ENCODE data around the gene NRXN3. TPM values are rescaled to one million over a fixed set of nuclear protein-coding genes. Genes with fewer than 3 reads are reported as not detected.
A peak's percentile ranks its signal among the peaks of the same experiment; 100 is the strongest.

Gene NRXN3
- total RNA-seq, 4 donors from 2014 or later, result 4.1 to 11.9 (median 5.8) TPM

- H3K27me3 ChIP-seq, result no peaks in the 10 kb centered on the region
- in situ Hi-C loops (cut with MboI; ENCODE audit: low pct_ligation_motif_present in 1 of 4, low pct_unique_long_range_greater_than_20kb in 1 of 4, low sequenced_read_pairs in 3 of 4) (no loop called here), intact Hi-C loops (cut with DNase I; ENCODE audit: low total_unique reads) (no loop called here)
- no peak for DNase-seq
- no peaks in the 10 kb centered on the region for H3K36me3 ChIP-seq
- TF ChIP-seq POLR2A (IDR thresholded peaks at IDR 0.05) (no peak), POLR2AphosphoS5 (IDR thresholded peaks at IDR 0.05) (no peak), EP300 (IDR thresholded peaks at IDR 0.05; ENCODE audit: low read depth) (no peak)
- TF ChIP-seq, protein P1, sequence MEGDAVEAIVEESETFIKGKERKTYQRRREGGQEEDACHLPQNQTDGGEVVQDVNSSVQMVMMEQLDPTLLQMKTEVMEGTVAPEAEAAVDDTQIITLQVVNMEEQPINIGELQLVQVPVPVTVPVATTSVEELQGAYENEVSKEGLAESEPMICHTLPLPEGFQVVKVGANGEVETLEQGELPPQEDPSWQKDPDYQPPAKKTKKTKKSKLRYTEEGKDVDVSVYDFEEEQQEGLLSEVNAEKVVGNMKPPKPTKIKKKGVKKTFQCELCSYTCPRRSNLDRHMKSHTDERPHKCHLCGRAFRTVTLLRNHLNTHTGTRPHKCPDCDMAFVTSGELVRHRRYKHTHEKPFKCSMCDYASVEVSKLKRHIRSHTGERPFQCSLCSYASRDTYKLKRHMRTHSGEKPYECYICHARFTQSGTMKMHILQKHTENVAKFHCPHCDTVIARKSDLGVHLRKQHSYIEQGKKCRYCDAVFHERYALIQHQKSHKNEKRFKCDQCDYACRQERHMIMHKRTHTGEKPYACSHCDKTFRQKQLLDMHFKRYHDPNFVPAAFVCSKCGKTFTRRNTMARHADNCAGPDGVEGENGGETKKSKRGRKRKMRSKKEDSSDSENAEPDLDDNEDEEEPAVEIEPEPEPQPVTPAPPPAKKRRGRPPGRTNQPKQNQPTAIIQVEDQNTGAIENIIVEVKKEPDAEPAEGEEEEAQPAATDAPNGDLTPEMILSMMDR (IDR thresholded peaks at IDR 0.05), result no peak
- no peak overlapping the region for H3K4me3 ChIP-seq
- no peaks in the 10 kb centered on the region for H3K4me1 ChIP-seq
- H3K9me3 ChIP-seq, result no peaks in the 10 kb centered on the region
- peak overlapping the region in 1 of 4 donors; percentile 17 for H3K27ac ChIP-seq
- WGBS, 2 donors (ENCODE audit: low coverage in 1 of 2), result 52 to 59% methylated on average over 7 of the region's 7 CpGs
These were observed 1162.5 kb downstream of the NRXN3 start for GRCh38 chr14:79332504-79333197.

DNA sequence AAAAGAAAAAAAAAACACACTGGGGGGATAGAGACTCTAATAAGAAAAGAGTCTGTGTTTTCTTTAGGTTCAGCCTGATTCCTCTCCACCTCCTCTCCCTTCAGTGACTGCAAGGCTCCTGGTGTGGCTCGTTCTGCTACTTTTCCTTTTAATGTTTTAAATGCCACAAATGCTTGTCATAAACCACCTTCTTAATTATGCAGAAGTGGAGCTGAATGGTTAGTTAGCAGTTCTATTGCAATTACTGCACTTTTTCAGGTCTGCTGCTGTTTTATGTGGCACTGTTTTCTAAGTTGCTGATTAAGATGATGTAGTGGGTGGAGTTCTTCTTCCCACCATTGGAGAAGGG, 1163.0 kb downstream of the NRXN3 start:
- TF ChIP-seq, protein P1 (IDR thresholded peaks at IDR 0.05), result no peak
- no peak for TF ChIP-seq POLR2AphosphoS5 (IDR thresholded peaks at IDR 0.05)
- 25 to 33% methylated on average over 1 of the region's 1 CpG for WGBS, 2 donors (ENCODE audit: low coverage in 1 of 2)
- DNase-seq, result no peak
- Histone ChIP-seq H3K27me3 (no peaks in the 10 kb centered on the region), H3K27ac (peak overlapping the region in 1 of 4 donors; percentile 17), H3K4me1 (no peaks in the 10 kb centered on the region), H3K36me3 (no peaks in the 10 kb centered on the region), H3K9me3 (no peaks in the 10 kb centered on the region), H3K4me3 (no peak overlapping the region)
- intact Hi-C loops (cut with DNase I; ENCODE audit: low total_unique reads), result no loop called here
- in situ Hi-C loops (cut with MboI; ENCODE audit: low pct_ligation_motif_present in 1 of 4, low pct_unique_long_range_greater_than_20kb in 1 of 4, low sequenced_read_pairs in 3 of 4), result no loop called here

- intact Hi-C loops (cut with DNase I; ENCODE audit: low total_unique reads), result no loop called here
- WGBS, 2 donors (ENCODE audit: low coverage in 1 of 2), result 71 to 82% methylated on average over 1 to 2 of the region's 2 CpGs
- no peak for DNase-seq
These were observed 1164.1 kb downstream of the NRXN3 start for GRCh38 chr14:79334272-79334671.

GRCh38 chr14:79337761-79338160, 1167.6 kb downstream of the NRXN3 start:
- TF ChIP-seq EP300 (IDR thresholded peaks at IDR 0.05; ENCODE audit: low read depth), result no peak
- TF ChIP-seq POLR2AphosphoS5 (IDR thresholded peaks at IDR 0.05), result no peak
- no peak for TF ChIP-seq POLR2A (IDR thresholded peaks at IDR 0.05)
- TF ChIP-seq, protein P1 (IDR thresholded peaks at IDR 0.05), result no peak
- intact Hi-C loops (cut with DNase I; ENCODE audit: low total_unique reads) (no loop called here), in situ Hi-C loops (cut with MboI; ENCODE audit: low pct_ligation_motif_present in 1 of 4, low pct_unique_long_range_greater_than_20kb in 1 of 4, low sequenced_read_pairs in 3 of 4) (no loop called here)
- Histone ChIP-seq H3K4me3 (no peak overlapping the region), H3K4me1 (no peaks in the 10 kb centered on the region), H3K36me3 (no peaks in the 10 kb centered on the region), H3K27ac (no peak overlapping the region), H3K9me3 (no peaks in the 10 kb centered on the region), H3K27me3 (no peaks in the 10 kb centered on the region)
- WGBS, 2 donors (ENCODE audit: low coverage in 1 of 2), result 59 to 77% methylated on average over 2 to 3 of the region's 3 CpGs
- no peak for DNase-seq

More at GRCh38 chr14:79334272-79334671, 1164.1 kb downstream of the NRXN3 start:
- Histone ChIP-seq H3K4me3 (no peak overlapping the region), H3K27ac (no peak overlapping the region), H3K27me3 (no peaks in the 10 kb centered on the region), H3K36me3 (no peaks in the 10 kb centered on the region), H3K9me3 (no peaks in the 10 kb centered on the region), H3K4me1 (no peaks in the 10 kb centered on the region)
- TF ChIP-seq EP300 (IDR thresholded peaks at IDR 0.05; ENCODE audit: low read depth), result no peak
- TF ChIP-seq POLR2A (IDR thresholded peaks at IDR 0.05), result no peak
- TF ChIP-seq, protein P1 (IDR thresholded peaks at IDR 0.05), result no peak
- no peak for TF ChIP-seq POLR2AphosphoS5 (IDR thresholded peaks at IDR 0.05)
- in situ Hi-C loops (cut with MboI; ENCODE audit: low pct_ligation_motif_present in 1 of 4, low pct_unique_long_range_greater_than_20kb in 1 of 4, low sequenced_read_pairs in 3 of 4), result no loop called here
